ENCODE results near the gene HS3ST4.

Gene HS3ST4

GRCh38 chr16:25691519-25692091 lies at the start of gene HS3ST4:
TSS of gene HS3ST4 (plus strand) at chr16:25691959.
- DNase-seq (ENCODE audit: low read depth, low spot score), result no peak

GRCh38 chr16:25643633-25644032 lies 48.1 kb upstream of the HS3ST4 start:
- no peak for DNase-seq (ENCODE audit: low read depth, low spot score)

- DNase-seq (ENCODE audit: low read depth, low spot score), result no peak
Measured at GRCh38 chr16:25656639-25657038, 35.1 kb upstream of the HS3ST4 start.

- no peak for DNase-seq (ENCODE audit: low read depth, low spot score)
Measured at GRCh38 chr16:25676820-25677219, 14.9 kb upstream of the HS3ST4 start.

GRCh38 chr16:25679511-25679910 lies 12.2 kb upstream of the HS3ST4 start:
- no peak for DNase-seq (ENCODE audit: low read depth, low spot score)

- DNase-seq (ENCODE audit: low read depth, low spot score), result no peak
Measured at GRCh38 chr16:25689137-25689836, 2.5 kb upstream of the HS3ST4 start.

GRCh38 chr16:25690552-25691143 lies 1.1 kb upstream of the HS3ST4 start:
- DNase-seq (ENCODE audit: low read depth, low spot score), result no peak

- DNase-seq (ENCODE audit: low read depth, low spot score), result no peak
Measured at GRCh38 chr16:25692351-25692741, 587 bp downstream of the HS3ST4 start.

- no peak for DNase-seq (ENCODE audit: low read depth, low spot score)
Measured at GRCh38 chr16:25692742-25693508, 1.2 kb downstream of the HS3ST4 start.

- DNase-seq (ENCODE audit: low read depth, low spot score), result no peak
Measured at GRCh38 chr16:25693631-25694030, 1.9 kb downstream of the HS3ST4 start.

- no peak for DNase-seq (ENCODE audit: low read depth, low spot score)
Measured at GRCh38 chr16:25699069-25699468, 7.3 kb downstream of the HS3ST4 start.

GRCh38 chr16:25700547-25700946 lies 8.8 kb downstream of the HS3ST4 start:
- no peak for DNase-seq (ENCODE audit: low read depth, low spot score)

GRCh38 chr16:25707553-25707952 lies 15.8 kb downstream of the HS3ST4 start:
- DNase-seq (ENCODE audit: low read depth, low spot score), result no peak

- no peak for DNase-seq (ENCODE audit: low read depth, low spot score)
Measured at GRCh38 chr16:25707982-25708583, 16.3 kb downstream of the HS3ST4 start.

- DNase-seq (ENCODE audit: low read depth, low spot score), result no peak
Measured at GRCh38 chr16:25709213-25709612, 17.5 kb downstream of the HS3ST4 start.

- DNase-seq (ENCODE audit: low read depth, low spot score), result no peak
Measured at GRCh38 chr16:25713785-25714570, 22.2 kb downstream of the HS3ST4 start.

- no peak for DNase-seq (ENCODE audit: low read depth, low spot score)
Measured at GRCh38 chr16:25716186-25716585, 24.4 kb downstream of the HS3ST4 start.

- DNase-seq (ENCODE audit: low read depth, low spot score), result no peak
Measured at GRCh38 chr16:25721439-25721838, 29.7 kb downstream of the HS3ST4 start.

GRCh38 chr16:25726430-25727098 lies 34.8 kb downstream of the HS3ST4 start:
- DNase-seq (ENCODE audit: low read depth, low spot score), result no peak

GRCh38 chr16:25729188-25729915 lies 37.6 kb downstream of the HS3ST4 start:
- DNase-seq (ENCODE audit: low read depth, low spot score), result no peak

Data from activated CD4-positive, CD25-positive, alpha-beta regulatory T cell treated with anti-CD3 and anti-CD28 coated beads, Interleukin-2, amount 50 U/mL, for 16 hours (primary cell).